HG02623 (cell line): ENCODE results near the gene ARHGAP31.
"Not testable (repeated sequence)": the region's sequence is repeated elsewhere in the genome, so short reads cannot be mapped to it uniquely, and the experiment has no call there.

Source experiments
- ATAC-seq: cut with Tn5 transposase; IDR thresholded peaks from one replicate; pipeline ENCODE4 v1.9.1; 2021; ENCODE audit warnings: moderate library complexity; ENCODE audit not compliant: unreplicated experiment

ARHGAP31 gene

DNA sequence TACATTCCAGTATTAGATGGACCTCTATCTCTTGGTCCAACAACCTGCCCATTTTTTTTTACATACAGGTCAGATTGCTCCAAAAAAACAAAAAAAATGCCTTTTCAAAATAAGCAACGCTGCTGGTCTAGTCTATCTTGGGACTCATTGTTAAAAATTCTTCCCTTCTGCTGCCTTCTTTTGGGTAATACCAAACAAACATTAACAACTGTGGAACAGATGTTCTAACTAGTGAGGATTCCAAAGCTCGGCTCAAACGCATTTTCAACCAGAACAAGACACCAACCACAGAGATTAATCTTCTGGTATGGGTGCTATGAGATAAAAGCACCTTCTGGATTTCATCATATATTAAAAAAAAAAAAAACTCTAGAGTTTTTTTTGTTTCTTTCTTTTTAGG lies 24.7 kb downstream of the ARHGAP31 start:
- ATAC-seq, result no peak

DNA sequence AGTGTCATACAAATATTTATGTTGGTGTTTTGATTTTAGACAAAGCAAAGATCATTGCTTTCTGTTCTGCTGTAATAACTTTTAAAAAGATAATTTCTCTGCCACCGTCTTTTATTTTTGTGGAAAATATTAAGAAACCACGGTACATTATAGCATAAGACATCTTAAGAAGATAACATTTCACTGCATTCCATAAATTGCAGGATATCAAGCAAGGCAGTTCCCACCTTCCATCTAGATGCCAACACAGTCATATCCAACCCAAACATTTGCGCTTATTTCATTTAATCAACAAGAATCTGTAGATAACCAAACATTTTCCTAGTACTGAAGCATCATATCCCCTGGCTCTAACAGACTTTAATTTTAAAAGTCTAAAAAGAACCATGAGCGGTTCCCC lies 25.1 kb downstream of the ARHGAP31 start:
- no peak for ATAC-seq

DNA sequence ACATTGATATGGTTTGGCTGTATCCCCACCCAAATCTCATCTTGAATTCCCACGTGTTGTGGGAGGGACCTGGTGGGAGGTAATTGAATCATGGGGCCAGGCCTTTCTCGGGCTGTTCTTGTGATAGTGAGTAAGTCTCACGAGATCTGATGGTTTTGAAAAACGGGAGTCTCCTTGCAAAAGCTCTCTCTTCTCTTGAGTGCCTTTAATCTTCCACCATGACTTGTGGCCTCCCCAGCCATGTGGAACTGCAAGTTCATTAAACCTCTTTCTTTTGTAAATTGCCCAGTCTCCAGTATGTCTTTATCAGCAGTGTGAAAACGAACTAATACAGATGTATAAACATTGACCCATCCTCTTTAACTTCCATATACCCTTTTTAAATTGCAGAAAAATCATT lies 26.6 kb downstream of the ARHGAP31 start:
- ATAC-seq, result not testable (repeated sequence)

DNA sequence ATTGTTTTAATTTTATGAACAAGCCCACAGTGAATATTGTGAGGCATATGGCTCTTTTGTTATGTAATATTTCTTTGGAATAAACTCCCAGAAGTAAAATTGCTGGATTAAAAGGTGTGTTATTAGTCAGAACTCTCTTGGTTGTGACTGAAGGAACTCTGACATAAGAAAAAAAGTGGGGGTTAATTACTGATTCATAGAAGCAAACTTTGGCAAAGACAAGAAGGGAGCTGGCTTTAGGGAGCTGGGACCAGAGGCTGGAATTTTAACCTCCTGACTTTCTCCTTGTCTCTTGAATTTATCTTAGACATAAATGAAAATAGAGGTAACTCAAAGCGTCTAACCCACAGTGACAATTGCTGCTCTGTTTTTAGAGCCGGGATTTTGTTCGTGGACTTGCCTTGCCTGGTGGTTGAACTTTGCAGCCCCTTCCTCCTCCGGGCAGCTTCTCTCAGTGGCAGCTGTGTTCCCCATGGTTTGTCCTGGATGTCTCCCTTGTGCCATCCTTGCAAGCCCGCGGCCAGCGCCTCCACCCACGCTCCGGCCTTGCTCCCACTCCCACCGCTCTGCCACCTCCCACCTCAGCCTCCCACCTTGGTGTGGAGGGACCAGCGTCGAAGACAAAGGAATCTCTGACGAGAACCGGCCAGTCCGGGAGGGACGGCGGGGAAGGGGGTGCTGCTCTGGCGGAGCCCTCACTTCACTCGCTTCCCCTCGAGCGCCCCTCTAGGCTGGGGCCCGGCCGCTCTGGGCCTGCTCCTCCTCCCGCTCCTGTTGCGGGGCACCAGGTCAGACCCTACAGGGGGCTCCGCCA lies 28.0 kb downstream of the ARHGAP31 start:
- peak; percentile 24 for ATAC-seq

DNA sequence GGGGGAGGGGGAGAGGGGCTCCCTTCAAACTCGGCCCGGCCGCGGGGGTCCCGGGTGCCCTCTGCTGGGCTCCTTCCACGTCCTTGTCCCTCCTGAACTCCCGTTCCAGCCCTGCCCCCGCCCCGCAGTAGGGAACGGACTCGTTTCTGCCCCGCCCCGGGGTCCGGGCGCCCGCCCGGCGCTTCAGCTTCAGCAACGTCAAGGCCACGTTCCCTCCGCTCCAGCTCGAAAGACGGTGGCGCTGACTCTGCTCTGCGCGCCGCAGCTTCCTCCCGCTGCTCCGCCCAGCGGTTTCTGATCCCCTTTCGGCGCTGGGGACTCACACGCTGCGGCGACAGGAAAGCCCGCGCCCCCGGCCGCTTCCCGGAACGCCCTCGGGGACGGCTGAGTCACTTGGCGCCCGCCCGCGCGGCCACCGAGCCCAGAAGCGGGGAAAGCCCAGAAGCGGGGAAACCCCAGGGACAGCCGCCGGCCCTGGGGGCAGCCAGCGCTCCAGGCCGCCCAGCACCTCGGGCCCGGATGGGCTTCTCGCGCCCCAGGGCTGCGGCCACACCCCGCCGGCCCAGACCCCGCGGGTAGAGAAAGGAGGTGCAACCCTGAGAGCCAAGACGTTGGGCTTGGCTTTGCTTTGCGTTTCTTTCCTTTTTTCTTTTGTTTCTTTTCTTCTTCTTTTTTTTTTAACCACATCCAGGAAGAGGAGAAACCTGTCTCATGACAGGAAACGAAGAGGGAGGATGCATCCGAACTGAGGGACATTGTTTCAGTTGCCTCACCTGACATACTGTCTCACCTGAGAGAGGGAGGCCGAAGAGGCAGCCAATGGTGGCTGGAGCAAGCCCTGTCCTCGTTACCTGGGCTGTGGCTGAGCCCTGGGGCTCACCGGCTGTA lies 28.9 kb downstream of the ARHGAP31 start:
- ATAC-seq, result peak; percentile 88

DNA sequence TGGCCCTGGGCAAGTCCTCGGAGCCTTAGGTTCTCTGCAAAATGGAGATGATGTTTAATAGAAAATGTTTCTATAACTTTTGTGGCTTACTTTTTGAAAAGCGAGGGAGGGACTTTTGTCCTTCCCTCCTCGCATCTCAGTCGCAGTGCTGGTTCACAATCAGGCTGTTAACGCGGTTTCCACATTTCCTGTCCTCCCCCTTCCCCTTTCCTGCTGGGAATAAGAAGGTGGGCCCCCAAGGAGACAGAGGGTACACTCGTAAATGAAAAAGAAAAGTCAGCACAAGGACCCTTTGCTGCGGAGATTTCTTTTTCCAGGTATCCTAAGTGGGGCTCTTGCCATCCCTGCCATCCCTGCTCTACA lies 29.5 kb downstream of the ARHGAP31 start:
- no peak for ATAC-seq

DNA sequence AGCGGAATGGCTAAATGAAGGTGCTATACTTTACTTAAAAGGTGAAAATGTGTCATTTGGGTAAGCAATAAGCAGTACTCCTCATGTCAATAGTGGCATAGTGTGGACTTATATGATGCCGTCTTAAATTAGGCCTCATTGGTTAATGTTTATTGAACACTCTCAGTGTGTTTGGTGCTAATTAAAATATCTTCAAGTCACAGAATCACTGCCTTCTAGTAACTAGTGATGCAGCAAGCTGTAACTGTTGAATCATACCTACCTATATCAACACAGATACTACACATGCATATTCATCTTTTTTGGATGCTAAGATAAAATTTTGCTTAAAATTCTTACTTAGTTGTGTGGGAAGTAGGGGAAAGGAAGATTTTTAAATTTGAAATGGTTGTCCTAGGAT lies 30.7 kb downstream of the ARHGAP31 start:
- no peak for ATAC-seq

DNA sequence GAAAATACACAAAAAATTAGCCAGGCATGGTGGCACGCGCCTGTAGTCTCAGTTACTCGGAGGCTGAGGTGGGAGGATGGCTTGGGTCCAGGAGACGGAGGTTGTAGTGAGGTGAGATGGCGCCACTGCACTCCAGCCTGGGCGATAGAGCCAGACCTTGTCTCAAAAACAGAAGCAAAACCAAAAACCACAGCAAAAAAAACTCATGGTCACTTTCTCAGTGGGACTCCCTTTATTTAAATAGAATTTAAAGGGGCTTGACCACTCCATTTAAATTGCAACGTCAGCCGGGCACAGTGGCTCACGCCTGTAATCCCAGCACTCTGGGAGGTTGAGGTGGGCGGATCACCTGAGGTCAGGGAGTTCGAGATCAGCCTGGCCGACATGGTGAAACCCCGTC lies 32.8 kb downstream of the ARHGAP31 start:
- no peak for ATAC-seq

DNA sequence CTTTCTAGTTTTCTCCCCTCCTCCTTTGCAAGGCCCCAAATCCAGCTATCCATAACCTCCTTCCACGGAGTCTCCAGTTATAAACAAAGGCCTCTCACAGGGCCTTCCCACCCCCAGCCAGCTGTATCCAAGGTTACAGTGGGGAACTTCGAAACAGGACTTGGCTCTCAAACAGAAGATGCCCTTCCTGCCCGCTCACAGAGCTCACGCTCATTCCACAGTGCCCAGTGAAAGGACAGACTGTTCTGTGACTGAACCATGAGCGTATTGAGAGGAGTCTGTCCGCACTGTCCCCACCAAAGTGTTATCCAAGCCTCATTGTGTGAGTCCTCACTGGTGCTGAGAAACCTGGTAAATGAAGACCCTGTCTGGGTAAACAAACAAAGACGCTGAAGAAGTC lies 35.4 kb downstream of the ARHGAP31 start:
- ATAC-seq, result no peak

DNA sequence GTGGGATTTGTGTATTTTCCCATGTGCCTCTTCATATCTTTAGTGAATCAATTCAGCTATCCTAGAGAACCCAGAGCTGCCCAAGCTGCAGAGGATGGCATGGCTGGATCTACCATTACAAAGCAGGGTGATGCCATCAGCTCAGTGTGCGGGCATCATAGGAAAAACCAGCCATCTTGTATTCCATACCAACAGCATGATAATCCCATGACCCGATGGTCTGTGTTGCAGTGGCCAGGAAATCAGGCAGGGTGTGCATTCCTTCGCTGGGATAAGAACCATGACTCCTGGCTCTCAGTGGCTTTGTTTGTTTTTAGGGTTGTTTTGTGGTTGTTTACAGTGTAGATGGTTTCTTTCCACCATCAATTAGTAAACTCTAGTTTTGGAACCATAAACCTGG lies 36.0 kb downstream of the ARHGAP31 start:
- ATAC-seq, result no peak

DNA sequence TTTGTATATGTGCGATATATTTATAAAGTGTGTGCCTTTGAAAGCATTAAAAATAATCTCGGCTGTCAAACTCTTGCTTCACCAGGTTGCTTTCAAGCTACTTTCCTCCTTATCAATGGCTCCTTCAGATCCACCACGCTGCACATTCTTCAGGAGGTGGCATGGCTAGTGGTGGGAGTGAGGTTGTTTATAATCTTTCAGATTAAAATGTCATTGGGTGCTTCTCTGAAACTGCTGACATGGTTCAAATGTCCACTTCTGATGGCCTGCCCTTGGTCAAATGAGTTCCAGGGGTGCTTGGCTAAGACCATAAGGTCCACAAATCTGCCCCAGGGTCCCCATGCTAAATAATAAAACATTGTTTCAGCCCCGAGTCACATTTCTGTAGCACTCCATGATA lies 36.7 kb downstream of the ARHGAP31 start:
- ATAC-seq, result no peak

DNA sequence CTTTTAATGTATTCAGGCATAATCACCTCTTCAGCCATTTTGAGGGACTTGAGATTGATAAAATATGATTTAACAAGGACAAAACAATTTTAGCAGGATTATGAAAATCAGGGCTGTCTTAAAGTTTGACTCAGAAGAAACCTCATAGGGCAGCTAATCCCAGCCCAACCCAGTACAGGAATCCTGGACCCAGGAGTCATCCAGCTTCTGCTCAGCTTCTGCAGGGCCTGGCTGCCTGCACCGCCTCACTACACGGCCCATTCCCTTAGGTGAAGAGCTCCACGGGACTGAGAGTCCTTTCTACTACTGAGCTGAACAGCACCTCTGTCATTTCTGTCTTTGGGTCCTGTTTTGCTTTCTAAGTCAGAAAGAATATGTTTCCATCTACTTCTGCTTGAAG lies 37.5 kb downstream of the ARHGAP31 start:
- no peak for ATAC-seq

DNA sequence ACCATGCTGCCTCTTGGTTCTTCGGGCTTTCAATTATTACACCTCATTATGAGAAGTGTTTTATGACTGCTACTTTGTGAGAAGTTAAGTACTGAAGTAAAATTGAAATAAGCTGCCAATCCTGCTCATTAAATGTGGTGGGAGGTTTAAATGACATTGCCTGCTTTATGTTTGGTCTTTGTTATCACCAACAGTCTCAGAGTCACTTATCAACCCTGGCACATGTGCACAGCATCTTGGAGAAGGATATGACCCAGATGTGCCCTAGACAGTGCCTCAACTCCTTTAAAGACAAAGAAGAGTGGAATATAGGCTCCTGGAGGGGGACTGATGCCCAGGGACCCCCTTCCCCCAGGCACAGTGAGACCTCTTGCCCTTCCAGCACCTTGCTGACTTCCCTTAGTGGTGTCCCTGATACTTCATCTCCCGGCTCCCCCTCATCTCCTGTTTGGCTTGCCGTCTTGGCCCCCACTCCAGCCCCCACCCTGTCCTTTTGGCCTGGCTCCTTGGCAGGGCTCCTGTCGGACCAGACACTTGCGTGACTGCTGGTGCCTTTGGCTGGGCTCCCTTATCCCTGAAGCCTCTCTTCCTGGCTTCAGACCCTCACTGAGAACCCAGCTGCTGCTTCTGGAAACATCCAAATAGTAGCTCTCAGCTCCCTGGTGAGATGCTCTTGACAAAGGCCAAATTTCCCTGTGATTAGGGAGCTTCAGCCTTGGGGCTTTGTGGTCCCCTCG lies 39.8 kb downstream of the ARHGAP31 start:
- no peak for ATAC-seq

DNA sequence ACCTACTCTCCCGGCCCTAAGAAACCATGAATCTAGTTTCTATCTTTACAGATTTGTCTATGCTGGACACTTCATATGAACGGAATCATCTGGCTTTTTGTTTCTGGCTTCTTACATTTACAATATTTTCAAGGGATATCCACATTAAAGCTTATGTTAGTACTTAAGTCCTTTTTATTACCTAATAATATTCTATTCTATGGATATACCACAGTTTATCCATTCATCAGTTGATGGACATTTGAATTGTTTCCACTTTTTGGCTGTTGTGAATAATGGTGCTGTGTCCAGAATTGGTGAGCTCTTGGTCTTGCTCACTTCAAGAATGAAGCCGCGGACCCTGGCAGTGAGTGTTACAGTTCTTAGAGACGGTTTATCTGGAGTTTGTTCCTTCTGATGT lies 42.6 kb downstream of the ARHGAP31 start:
- ATAC-seq, result no peak

DNA sequence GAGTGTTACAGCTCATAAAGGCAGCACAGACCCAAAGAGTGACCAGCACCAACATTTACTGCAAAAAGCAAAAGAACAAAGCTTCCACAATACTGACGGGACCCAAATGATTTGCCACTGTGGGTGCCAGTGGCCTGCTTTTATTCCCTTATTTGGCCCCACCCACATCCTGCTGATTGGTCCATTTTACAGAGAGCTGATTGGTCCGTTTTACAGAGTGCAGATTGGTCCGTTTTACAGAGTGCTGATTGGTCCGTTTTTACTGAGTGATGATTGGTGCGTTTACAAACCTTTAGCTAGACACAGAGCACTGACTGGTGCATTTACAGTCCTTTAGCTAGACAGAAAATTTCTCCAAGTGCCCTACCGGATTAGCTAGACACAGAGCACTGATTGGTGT lies 43.2 kb downstream of the ARHGAP31 start:
- ATAC-seq, result not testable (repeated sequence)

DNA sequence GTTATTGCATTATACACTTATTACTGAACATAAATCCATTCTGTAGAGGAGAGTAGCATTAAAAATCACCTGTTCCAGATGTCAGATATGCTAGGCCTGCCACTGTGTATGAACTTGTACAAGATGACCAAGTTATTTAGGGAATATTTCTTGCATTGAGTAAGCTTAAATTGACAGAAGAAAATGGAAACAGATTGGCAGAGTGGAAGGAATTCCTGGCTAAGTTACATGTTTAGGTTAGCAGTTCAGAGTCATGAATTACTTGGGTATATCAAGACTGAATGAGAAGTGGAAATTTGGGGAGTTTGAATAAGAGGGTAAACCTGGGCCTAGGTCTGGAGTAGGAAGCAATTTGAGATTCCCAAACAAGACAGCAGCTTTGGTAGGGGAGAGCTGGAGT lies 44.6 kb downstream of the ARHGAP31 start:
- no peak for ATAC-seq

DNA sequence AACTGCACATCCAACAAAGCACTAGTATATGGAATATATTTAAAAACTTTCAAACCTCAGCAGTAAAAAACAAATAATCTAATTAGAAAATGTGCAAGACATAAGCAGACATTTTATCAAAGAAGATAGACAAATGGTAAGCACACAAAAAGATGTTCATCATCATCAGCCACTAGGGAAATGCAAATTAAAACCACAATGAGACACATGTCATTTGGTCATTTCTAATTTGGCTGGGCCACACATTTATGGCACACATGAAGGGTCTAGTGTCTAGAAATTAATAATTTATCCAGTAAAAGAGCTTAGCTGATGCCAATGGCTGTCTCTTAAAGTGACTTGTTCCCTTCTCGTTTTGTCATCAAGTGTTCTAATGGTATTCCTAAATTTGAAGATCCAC lies 45.8 kb downstream of the ARHGAP31 start:
- no peak for ATAC-seq

DNA sequence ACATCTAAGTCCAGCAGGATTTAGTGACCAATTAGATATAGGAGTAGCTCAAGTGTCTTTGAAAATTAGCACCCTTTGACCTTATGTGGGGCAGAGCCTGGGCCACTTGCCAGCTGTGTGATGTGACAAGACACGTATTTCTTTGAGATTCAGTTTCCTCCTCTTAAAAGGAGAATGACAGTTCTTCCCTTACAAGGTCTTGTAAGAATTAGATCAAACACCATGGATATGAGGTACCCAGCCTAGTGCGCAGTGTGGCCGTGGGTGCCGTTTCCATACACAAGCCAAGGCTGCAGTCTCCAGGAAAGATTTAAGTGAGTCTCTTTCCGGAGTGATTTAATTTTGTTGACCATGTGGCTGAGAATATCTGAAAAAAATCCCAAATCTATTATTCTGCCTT lies 46.3 kb downstream of the ARHGAP31 start:
- ATAC-seq, result no peak

DNA sequence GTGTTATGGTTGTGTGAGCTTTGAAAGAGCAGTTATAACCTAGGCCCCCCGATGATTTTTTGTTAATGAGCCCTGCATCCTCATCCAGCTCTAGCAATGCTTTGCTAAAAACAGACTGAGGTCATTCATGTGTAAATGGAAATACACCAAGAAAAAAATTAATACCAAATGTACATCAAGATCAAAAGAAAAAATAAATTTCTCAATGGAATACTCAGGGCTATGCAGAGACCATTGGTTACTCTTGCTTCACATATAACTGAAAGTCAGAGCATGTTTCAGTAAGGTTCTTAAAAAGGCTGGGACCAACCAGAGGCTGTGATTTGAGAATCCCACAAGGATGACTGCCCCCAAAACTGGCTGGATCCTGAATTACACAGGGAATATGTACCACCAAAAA lies 48.0 kb downstream of the ARHGAP31 start:
- ATAC-seq, result no peak

DNA sequence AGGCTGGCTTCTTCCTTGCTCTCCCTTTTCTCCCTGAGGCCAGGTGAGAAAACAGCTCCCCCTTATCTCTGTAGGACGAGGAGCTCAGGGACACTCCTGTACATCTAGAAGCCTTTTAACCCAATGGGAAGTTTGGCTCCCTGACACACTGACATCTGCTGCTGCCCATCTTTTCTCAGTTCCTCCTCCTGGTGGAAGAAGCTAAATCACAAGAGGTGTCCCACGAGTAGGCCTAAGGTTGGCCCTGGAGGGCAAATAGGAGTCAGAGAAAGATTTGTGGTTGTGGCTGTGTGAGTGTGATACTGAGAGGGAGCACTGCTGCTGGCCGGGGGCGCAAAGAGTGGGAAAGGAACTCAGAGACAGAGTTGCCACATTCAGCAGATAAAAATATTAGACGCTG lies 49.5 kb downstream of the ARHGAP31 start:
- peak; percentile 74 for ATAC-seq

DNA sequence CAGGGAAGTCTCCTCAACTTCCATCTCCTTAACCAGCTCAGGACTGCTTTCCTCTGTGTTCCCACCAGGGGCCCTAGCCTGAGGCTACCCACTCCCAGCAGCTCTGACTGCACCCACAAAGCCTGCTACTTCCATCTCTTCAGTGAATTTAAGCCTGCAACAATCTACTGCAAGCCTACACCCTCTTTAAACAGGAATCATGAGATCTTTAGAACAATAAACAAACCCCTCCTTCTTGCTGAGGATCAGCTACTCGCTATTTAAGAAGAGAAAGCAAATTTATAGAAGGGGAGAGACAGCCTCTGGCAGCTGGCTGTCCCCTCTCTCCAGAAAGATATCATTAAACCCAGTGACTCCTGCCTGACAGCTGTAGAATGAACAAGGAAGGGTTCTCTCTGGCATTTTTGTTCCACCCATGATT lies 51.9 kb downstream of the ARHGAP31 start:
- no peak for ATAC-seq

DNA sequence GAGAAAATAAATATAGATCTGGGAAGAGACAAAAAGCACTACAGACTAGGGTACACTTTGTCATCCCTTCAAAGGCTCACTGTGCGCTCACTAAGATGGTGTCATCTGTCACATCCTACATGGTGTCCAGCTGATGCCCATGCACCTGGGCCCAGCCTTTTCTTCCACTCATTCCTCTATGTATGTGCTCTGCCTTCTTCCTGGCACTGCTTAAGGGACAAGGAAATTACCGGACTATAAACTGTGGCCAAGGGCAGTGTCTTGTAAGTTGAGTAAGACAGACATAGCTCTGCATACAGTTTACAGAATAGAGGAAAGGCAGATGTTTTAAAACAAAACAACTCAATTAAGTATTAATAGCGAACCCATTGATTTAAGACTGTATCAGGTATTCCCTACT lies 52.9 kb downstream of the ARHGAP31 start:
- no peak for ATAC-seq
